HepG2 (cell line): ENCODE results near the gene GPR137. TPM values are rescaled to one million over a fixed set of nuclear protein-coding genes. Genes with fewer than 3 reads are reported as not detected.

Experiments
- ATAC-seq: fragments of 200-7000 bp; cut with Tn5 transposase; 3 replicates; pipeline ENCODE4 v1.9.1; 2020; ENCODE audit warnings: mild to moderate bottlenecking, moderate library complexity
- BruUV-seq: library from RNA; stranded (reverse); fragments of 400-500 nt; replicated peaks from 2 replicates; lab custom pipeline; 2021; lab: Mats Ljungman, UMichigan
- CTCF ChIA-PET: fragments of 300-600 bp; formaldehyde crosslinking; extraction: SDS; loops from one replicate; lab custom pipeline; 2021; ENCODE audit warnings: low total read pairs, inconsistent platforms, low intra/inter-chr PET ratio; lab: Yijun Ruan, JAX
- POLR2A ChIA-PET: fragments of 350-600 bp; sonication (Branson Sonifier 250); formaldehyde crosslinking; loops from one replicate; lab custom pipeline; 2020; ENCODE audit warnings: antibody characterized with exemption, inconsistent platforms; lab: Yijun Ruan, JAX
- DNase-seq: peaks from one replicate; pipeline ENCODE4 v3.0.0-alpha.2; 2015; ENCODE audit warnings: low spot score
- FAIRE-seq: peaks from 3 replicates; lab custom pipeline; 2011; peaks lifted over from hg19 to GRCh38; lab: Jason Lieb, UNC
- H2AFZ ChIP-seq: one replicate; pipeline ENCODE4 v1.6.1; 2011; ENCODE audit warnings: low read length, inconsistent platforms
- H3K27ac ChIP-seq: fragments of 300-600 bp; 3 replicates; pipeline ENCODE4 v1.8.0; 2011; ENCODE audit warnings: mixed run types, mild to moderate bottlenecking, mixed read lengths, low read length, inconsistent platforms; ENCODE audit not compliant: insufficient read depth; ENCODE audit errors: extremely low read length
- H3K27me3 ChIP-seq, 2 experiments: fragments of 200-600 bp in 1 of 2; 2 replicates in 1 of 2; 3 replicates in 1 of 2; pipeline versions ENCODE4 v1.6.0 to v1.8.0; 2011; ENCODE audit warnings: low read length in 2 of 2, mild to moderate bottlenecking in 2 of 2, moderate library complexity in 2 of 2, inconsistent platforms in 1 of 2; ENCODE audit not compliant: insufficient read depth in 2 of 2, control insufficient read depth in 1 of 2
- H3K36me3 ChIP-seq, 2 experiments: fragments of 200-600 bp in 1 of 2; replicated peaks in 1 of 2; 2 replicates in 1 of 2; 3 replicates in 1 of 2; pipeline versions ENCODE4 v1.5.1 to v1.8.0; 2011; ENCODE audit warnings: low read length in 2 of 2, inconsistent platforms in 1 of 2; ENCODE audit not compliant: insufficient read depth in 2 of 2, control insufficient read depth in 1 of 2
- H3K4me1 ChIP-seq: 2 replicates; pipeline ENCODE4 v1.5.1; 2012; ENCODE audit warnings: low read length, inconsistent platforms; ENCODE audit not compliant: insufficient read depth
- H3K4me2 ChIP-seq: 2 replicates; pipeline ENCODE4 v1.6.0; 2011; ENCODE audit warnings: low read depth, low read length, inconsistent platforms
- H3K4me3 ChIP-seq, 3 experiments: fragments of 200-600 bp in 1 of 3; sonication (generic), shearing (Covaris generic) in 1 of 3; replicated peaks in 1 of 3; 2 replicates each; pipeline ENCODE4 v1.5.1; 2011 to 2016; ENCODE audit warnings: low read length in 3 of 3, inconsistent platforms in 2 of 3, low read depth in 2 of 3, mild to moderate bottlenecking in 2 of 3, control low read depth in 1 of 3, mixed read lengths in 1 of 3; ENCODE audit not compliant: insufficient read depth in 1 of 3
- H3K79me2 ChIP-seq: one replicate; pipeline ENCODE4 v1.6.1; 2011; ENCODE audit warnings: low read length, inconsistent platforms; ENCODE audit not compliant: insufficient read depth
- H3K9ac ChIP-seq: 2 replicates; pipeline ENCODE4 v1.6.0; 2011; ENCODE audit warnings: mild to moderate bottlenecking, low read depth, low read length, inconsistent platforms; ENCODE audit not compliant: insufficient read depth
- H3K9me3 ChIP-seq: 2 replicates; pipeline ENCODE4 v1.5.1; 2012; ENCODE audit warnings: mild to moderate bottlenecking, low read length
- H4K20me1 ChIP-seq: 2 replicates; pipeline ENCODE4 v1.6.0; 2011; ENCODE audit warnings: inconsistent platforms, mild to moderate bottlenecking, low read length, moderate library complexity; ENCODE audit not compliant: insufficient read depth
- ASH2L ChIP-seq: fragments of 300-600, 200-600 bp; sonication (generic); IDR thresholded peaks from 2 replicates; pipeline ENCODE4 v1.7.0; 2017; ENCODE audit warnings: low read depth, mild to moderate bottlenecking, moderate library complexity, mixed read lengths, low read length; ENCODE audit not compliant: insufficient read length
- ATAD3A ChIP-seq: sonication (generic); formaldehyde crosslinking; IDR thresholded peaks from 2 replicates; pipeline ENCODE4 v1.4.0; 2020; ENCODE audit warnings: missing genetic modification reagents
- FOXJ3 ChIP-seq: sonication (generic); formaldehyde crosslinking; IDR thresholded peaks from 2 replicates; pipeline ENCODE4 v1.4.0; 2020; ENCODE audit warnings: missing genetic modification reagents, mild to moderate bottlenecking, borderline replicate concordance
- HDAC2 ChIP-seq: sonication (generic); formaldehyde crosslinking; IDR thresholded peaks from 2 replicates; pipeline ENCODE4 v1.4.0; 2020; ENCODE audit warnings: missing genetic modification reagents
- KDM5A ChIP-seq: fragments of 200-600 bp; sonication (generic); IDR thresholded peaks from 2 replicates; pipeline ENCODE4 v1.7.0; 2018; ENCODE audit warnings: antibody characterized with exemption, mild to moderate bottlenecking, low read length, borderline replicate concordance
- NCOA2 ChIP-seq: sonication (generic); formaldehyde crosslinking; IDR thresholded peaks from 2 replicates; pipeline ENCODE4 v1.8.0; 2022; ENCODE audit warnings: inconsistent platforms
- SAP130 ChIP-seq: IDR thresholded peaks from 2 replicates; pipeline ENCODE4 v1.6.1; 2016; ENCODE audit warnings: low read depth
- SIX1 ChIP-seq: sonication (generic); formaldehyde crosslinking; IDR thresholded peaks from 2 replicates; pipeline ENCODE4 v1.4.0; 2020; ENCODE audit warnings: missing genetic modification reagents, borderline replicate concordance
- SNRNP70 ChIP-seq: fragments of 200-400 bp; formaldehyde crosslinking; IDR thresholded peaks from 2 replicates; pipeline ENCODE4 v1.6.1; 2017; ENCODE audit warnings: mild to moderate bottlenecking, low read depth, low read length, moderate library complexity
- SSRP1 ChIP-seq: IDR thresholded peaks from 2 replicates; pipeline ENCODE4 v1.6.1; 2016; ENCODE audit warnings: control low read depth
- STAT5B ChIP-seq: sonication (generic); formaldehyde crosslinking; IDR thresholded peaks from 2 replicates; pipeline ENCODE4 v1.4.0; 2020; ENCODE audit warnings: missing genetic modification reagents
- ZBTB1 ChIP-seq: sonication (generic); formaldehyde crosslinking; IDR thresholded peaks from 2 replicates; pipeline ENCODE4 v1.4.0; 2020; ENCODE audit warnings: missing genetic modification reagents, borderline replicate concordance
- ZNF569 ChIP-seq: sonication (generic); formaldehyde crosslinking; IDR thresholded peaks from 2 replicates; pipeline ENCODE4 v1.5.0; 2020; ENCODE audit warnings: mild to moderate bottlenecking, missing genetic modification reagents, moderate library complexity, borderline replicate concordance
- WGBS: methylation state at CpG from one replicate; pipeline ENCODE4 v1.1.6; 2017; ENCODE audit warnings: low lambda C conversion rate; 5-methylcytosine and 5-hydroxymethylcytosine counted together
- in situ Hi-C: cut with HindIII; loops from 2 replicates; pipeline ENCODE4 v1.10.0; 2017; ENCODE audit warnings: low pct_unique_long_range_greater_than_20kb; ENCODE audit not compliant: extremely low pct_ligation_motif_present
- intact Hi-C: fragments of 100-400 bp; cut with micrococcal nuclease; formaldehyde crosslinking; loops from one replicate; pipeline ENCODE4 v1.10.0; 2022; ENCODE audit not compliant: unreplicated experiment
- polyA plus RNA-seq, 8 experiments: library from polyadenylated mRNA; depleted of rRNA in 3 of 8; stranded (reverse) in 7 of 8; unstranded in 1 of 8; fragments of >200 nt; fragmentation: Illumina TruSeq in 4 of 8; extraction: Trizol in 4 of 8; gene quantifications; 2 replicates each; pipeline versions ENCODE4 v1.2.1 to v1.2.3, GENCODE V29; 2011 to 2016; ENCODE audit warnings: low read depth in 4 of 8, missing spikeins in 1 of 8, mixed read lengths in 1 of 8; ENCODE audit not compliant: insufficient read depth in 1 of 8
- total RNA-seq, 5 experiments: library from RNA; depleted of rRNA; stranded (reverse); fragments of >200 nt; fragmentation: Illumina TruSeq; extraction: Trizol; gene quantifications; 2 replicates each; pipeline ENCODE4 v1.2.3, GENCODE V29; 2016; ENCODE audit warnings: low read depth in 1 of 5
- TF ChIP-seq, protein P1 (sequence below): sonication (generic); formaldehyde crosslinking; IDR thresholded peaks from 2 replicates; pipeline ENCODE4 v1.5.1; 2020; ENCODE audit warnings: missing genetic modification reagents, mild to moderate bottlenecking, borderline replicate concordance
- TF ChIP-seq, protein P2 (sequence below): sonication (generic); formaldehyde crosslinking; IDR thresholded peaks from 2 replicates; pipeline ENCODE4 v1.8.0; 2022; ENCODE audit warnings: mild to moderate bottlenecking, missing genetic modification reagents; ENCODE audit not compliant: insufficient replicate concordance
- TF ChIP-seq, protein P3 (sequence below): sonication (generic); formaldehyde crosslinking; IDR thresholded peaks from 2 replicates; pipeline ENCODE4 v1.9.0; 2021; ENCODE audit warnings: missing genetic modification reagents, borderline replicate concordance

Gene GPR137
- total and polyA plus RNA-seq, 2 of the 13 experiments (the other 11 are each of a cell fraction or from before 2014, with no cell fraction given), result 8.5 to 13.2 TPM

DNA sequence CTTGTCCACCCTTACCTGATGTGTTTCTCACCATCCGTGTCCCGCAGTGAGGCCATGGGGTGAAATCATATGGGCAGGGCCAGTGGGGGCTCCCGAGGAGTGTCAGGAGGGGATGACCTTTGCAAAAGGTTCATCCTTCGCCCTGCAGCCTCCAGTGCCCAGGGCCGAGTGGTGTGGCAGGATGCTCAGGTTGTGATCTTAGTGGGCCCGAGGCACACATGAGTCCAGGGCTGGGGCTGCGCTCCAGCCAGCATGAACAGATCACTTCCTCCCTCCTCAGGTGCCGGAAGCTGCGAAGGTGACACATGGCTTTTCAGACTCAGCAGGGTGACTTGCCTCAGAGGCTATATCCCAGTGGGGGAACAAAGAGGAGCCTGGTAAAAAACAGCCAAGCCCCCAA lies 47.6 kb upstream of the GPR137 start (continued):
- TF ChIP-seq, protein P1, sequence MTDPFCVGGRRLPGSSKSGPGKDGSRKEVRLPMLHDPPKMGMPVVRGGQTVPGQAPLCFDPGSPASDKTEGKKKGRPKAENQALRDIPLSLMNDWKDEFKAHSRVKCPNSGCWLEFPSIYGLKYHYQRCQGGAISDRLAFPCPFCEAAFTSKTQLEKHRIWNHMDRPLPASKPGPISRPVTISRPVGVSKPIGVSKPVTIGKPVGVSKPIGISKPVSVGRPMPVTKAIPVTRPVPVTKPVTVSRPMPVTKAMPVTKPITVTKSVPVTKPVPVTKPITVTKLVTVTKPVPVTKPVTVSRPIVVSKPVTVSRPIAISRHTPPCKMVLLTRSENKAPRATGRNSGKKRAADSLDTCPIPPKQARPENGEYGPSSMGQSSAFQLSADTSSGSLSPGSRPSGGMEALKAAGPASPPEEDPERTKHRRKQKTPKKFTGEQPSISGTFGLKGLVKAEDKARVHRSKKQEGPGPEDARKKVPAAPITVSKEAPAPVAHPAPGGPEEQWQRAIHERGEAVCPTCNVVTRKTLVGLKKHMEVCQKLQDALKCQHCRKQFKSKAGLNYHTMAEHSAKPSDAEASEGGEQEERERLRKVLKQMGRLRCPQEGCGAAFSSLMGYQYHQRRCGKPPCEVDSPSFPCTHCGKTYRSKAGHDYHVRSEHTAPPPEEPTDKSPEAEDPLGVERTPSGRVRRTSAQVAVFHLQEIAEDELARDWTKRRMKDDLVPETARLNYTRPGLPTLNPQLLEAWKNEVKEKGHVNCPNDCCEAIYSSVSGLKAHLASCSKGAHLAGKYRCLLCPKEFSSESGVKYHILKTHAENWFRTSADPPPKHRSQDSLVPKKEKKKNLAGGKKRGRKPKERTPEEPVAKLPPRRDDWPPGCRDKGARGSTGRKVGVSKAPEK (CRISPR knock-in tag), result no peak
- no peak for TF ChIP-seq ATAD3A

DNA sequence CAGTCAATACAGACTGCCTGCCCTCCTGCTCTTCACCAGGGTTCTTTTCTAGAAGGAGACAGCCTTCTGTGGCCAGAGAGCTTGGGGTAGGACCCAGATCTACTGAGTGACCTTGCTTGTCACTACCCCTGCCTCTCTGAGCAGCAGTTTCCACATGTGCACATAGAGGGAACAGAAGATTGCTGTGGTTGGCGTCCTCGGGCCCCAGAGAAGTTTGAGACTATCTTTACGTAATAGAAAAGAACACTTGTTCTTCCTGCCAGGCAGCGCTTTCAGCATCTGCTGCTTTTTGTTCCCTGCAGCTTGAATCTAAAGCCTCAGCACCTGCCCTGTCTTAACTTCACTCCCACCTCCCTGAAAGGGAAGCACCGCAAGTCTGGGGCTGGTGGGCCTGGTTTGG lies 46.6 kb upstream of the GPR137 start:
- no peak overlapping the region for H3K4me2 ChIP-seq
- no peak overlapping the region for H2AFZ ChIP-seq
- no peaks in the 10 kb centered on the region for H3K9me3 ChIP-seq
- POLR2A ChIA-PET, result no interaction called here
- DNase-seq (no peak), ATAC-seq (no peak)
- H3K4me3 ChIP-seq, result no peak overlapping the region
- peak overlapping the region; percentile 15 for H3K27ac ChIP-seq
- no peak for TF ChIP-seq ZNF569 (CRISPR knock-in tag)
- TF ChIP-seq KDM5A, result no peak
- TF ChIP-seq, protein P2, sequence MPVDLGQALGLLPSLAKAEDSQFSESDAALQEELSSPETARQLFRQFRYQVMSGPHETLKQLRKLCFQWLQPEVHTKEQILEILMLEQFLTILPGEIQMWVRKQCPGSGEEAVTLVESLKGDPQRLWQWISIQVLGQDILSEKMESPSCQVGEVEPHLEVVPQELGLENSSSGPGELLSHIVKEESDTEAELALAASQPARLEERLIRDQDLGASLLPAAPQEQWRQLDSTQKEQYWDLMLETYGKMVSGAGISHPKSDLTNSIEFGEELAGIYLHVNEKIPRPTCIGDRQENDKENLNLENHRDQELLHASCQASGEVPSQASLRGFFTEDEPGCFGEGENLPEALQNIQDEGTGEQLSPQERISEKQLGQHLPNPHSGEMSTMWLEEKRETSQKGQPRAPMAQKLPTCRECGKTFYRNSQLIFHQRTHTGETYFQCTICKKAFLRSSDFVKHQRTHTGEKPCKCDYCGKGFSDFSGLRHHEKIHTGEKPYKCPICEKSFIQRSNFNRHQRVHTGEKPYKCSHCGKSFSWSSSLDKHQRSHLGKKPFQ, result no peak
- no peak for TF ChIP-seq SIX1 (CRISPR knock-in tag)
- TF ChIP-seq NCOA2 (CRISPR knock-in tag), result no peak
- no peak for TF ChIP-seq SSRP1 (CRISPR knock-in tag)
- TF ChIP-seq, protein P3, sequence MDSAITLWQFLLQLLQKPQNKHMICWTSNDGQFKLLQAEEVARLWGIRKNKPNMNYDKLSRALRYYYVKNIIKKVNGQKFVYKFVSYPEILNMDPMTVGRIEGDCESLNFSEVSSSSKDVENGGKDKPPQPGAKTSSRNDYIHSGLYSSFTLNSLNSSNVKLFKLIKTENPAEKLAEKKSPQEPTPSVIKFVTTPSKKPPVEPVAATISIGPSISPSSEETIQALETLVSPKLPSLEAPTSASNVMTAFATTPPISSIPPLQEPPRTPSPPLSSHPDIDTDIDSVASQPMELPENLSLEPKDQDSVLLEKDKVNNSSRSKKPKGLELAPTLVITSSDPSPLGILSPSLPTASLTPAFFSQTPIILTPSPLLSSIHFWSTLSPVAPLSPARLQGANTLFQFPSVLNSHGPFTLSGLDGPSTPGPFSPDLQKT (CRISPR knock-in tag), result no peak
- TF ChIP-seq ASH2L, result no peak
- no peak for TF ChIP-seq SAP130
- TF ChIP-seq STAT5B (CRISPR knock-in tag), result no peak
- no peak for TF ChIP-seq FOXJ3 (CRISPR knock-in tag)
- TF ChIP-seq ZBTB1, result no peak
- TF ChIP-seq HDAC2, result no peak
- TF ChIP-seq SNRNP70, result no peak
- TF ChIP-seq, all 625 proteins: peak for 0
- WGBS, result 93% methylated on average over 5 of the region's 5 CpGs
- in situ Hi-C loops, result no loop called here
- H3K9ac ChIP-seq, result no peak overlapping the region
- peaks cover 63% of the 10 kb centered on the region for H3K4me1 ChIP-seq
- FAIRE-seq, result no peak
- H4K20me1 ChIP-seq, result no peaks in the 10 kb centered on the region
- H3K27me3 ChIP-seq, result no peaks in the 10 kb centered on the region; a peak in 1 of 5 replicates
- H3K79me2 ChIP-seq, result peaks cover 16% of the 10 kb centered on the region
- CTCF ChIA-PET, result no interaction called here
- intact Hi-C loops, result no loop called here
- BruUV-seq, result no TSS peak
- H3K36me3 ChIP-seq, result peaks cover 0 to 8% of the 10 kb centered on the region in 2 experiments; a peak in 3 of 5 replicates
